Measurements from ENCODE around the gene MAGI2. TPM values are rescaled to one million over a fixed set of nuclear protein-coding genes. Genes with fewer than 3 reads are reported as not detected.

Gene MAGI2
- total RNA-seq, 3 donors from 2014 or later (not counting 1 experiment from before 2014, with no cell fraction given): 0.09 to 0.48 (median 0.27) TPM

DNA sequence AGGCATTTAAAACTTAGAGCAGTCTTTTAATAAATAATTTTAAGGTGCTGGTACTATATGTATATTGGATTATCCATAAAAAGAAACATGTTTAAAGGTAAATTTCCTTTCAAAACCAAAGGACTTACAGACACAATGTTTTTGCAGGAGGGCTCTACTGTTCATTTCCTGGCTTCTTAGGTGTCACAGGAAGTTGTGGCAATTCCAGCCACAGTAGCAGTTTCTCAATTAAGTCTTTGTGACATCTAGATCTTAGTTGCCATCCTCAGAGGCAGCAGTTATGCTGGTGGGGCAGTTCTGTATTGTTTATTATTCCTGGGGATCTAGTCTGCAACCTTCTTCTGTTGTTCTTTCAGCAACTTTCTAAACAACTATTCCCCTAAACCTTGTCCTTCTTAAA is 460.1 kb downstream of the MAGI2 start:
- no peaks in the 10 kb centered on the region for H3K36me3 Mint-ChIP-seq
- no peak for TF ChIP-seq CTCF (IDR thresholded peaks at IDR 0.05)
- H3K4me3 ChIP-seq (ENCODE audit: low read length): no peak overlapping the region
- DNase-seq (no peak), ATAC-seq (no peak)
- H3K9me3 Mint-ChIP-seq: peaks cover 4 to 21% of the 10 kb centered on the region in 2 donors
- no peaks in the 10 kb centered on the region for H3K27me3 ChIP-seq (ENCODE audit: control insufficient read depth, insufficient read depth, low read length)
- H3K36me3 ChIP-seq (ENCODE audit: control insufficient read depth, insufficient read depth, low read length): no peaks in the 10 kb centered on the region
- H3K4me1 ChIP-seq (ENCODE audit: control insufficient read depth, insufficient read depth, low read length): no peaks in the 10 kb centered on the region
- intact Hi-C loops (cut with micrococcal nuclease): no loop called here
- H3K9me3 ChIP-seq (ENCODE audit: control insufficient read depth, insufficient read depth, low read length): no peaks in the 10 kb centered on the region
- H3K27me3 Mint-ChIP-seq (ENCODE audit: low read depth in 2 of 2): no peaks in the 10 kb centered on the region
- no peaks in the 10 kb centered on the region for H3K4me1 Mint-ChIP-seq
- no peak overlapping the region for H3K27ac Mint-ChIP-seq
- H3K27ac ChIP-seq (ENCODE audit: low read length): no peak overlapping the region
- H3K4me3 Mint-ChIP-seq: no peak overlapping the region

- H3K9me3 ChIP-seq (ENCODE audit: control insufficient read depth, insufficient read depth, low read length): no peaks in the 10 kb centered on the region
- WGBS (ENCODE audit: insufficient coverage): 89% methylated on average over 3 of the region's 3 CpGs
- ATAC-seq: no peak
Observed at GRCh38 chr7:78985509-78985908, 468.0 kb downstream of the MAGI2 start.

DNA sequence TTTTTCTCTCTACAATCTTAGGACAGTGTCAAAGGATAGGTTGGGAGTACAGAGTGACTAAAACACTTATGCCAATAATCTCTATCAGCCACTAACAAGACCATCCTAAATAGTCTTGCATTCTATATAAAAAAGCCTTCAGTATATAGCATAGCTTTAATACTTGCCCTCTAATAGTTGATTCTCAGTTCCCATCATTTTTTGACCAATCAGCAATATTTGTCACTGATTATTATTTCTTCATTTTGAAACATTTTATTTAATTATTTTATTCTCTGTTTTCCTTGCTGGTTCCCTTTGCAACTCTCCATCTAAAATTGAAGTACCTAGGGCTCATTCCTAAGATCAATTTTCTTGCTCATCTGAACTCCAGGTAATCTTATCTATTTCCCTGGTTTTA is 470.0 kb downstream of the MAGI2 start:
- no peaks in the 10 kb centered on the region for H3K4me1 ChIP-seq (ENCODE audit: control insufficient read depth, insufficient read depth, low read length)
- intact Hi-C loops (cut with micrococcal nuclease): no loop called here
- DNase-seq (no peak), ATAC-seq (no peak)
- H3K9me3 ChIP-seq (ENCODE audit: control insufficient read depth, insufficient read depth, low read length): no peaks in the 10 kb centered on the region
- H3K27me3 ChIP-seq (ENCODE audit: control insufficient read depth, insufficient read depth, low read length): no peaks in the 10 kb centered on the region
- TF ChIP-seq CTCF (IDR thresholded peaks at IDR 0.05): no peak
- Mint-ChIP-seq H3K9me3 (peaks cover 15 to 20% of the 10 kb centered on the region in 2 donors), H3K27ac (no peak overlapping the region), H3K4me1 (no peaks in the 10 kb centered on the region), H3K36me3 (no peaks in the 10 kb centered on the region), H3K27me3 (ENCODE audit: low read depth in 2 of 2) (no peaks in the 10 kb centered on the region), H3K4me3 (no peak overlapping the region)
- H3K36me3 ChIP-seq (ENCODE audit: control insufficient read depth, insufficient read depth, low read length): no peaks in the 10 kb centered on the region
- H3K4me3 ChIP-seq (ENCODE audit: low read length): no peak overlapping the region
- H3K27ac ChIP-seq (ENCODE audit: low read length): no peak overlapping the region

More at GRCh38 chr7:78985509-78985908, 468.0 kb downstream of the MAGI2 start:
- Mint-ChIP-seq H3K4me1 (no peaks in the 10 kb centered on the region), H3K36me3 (no peaks in the 10 kb centered on the region), H3K27ac (no peak overlapping the region), H3K4me3 (no peak overlapping the region), H3K27me3 (ENCODE audit: low read depth in 2 of 2) (no peaks in the 10 kb centered on the region), H3K9me3 (peaks cover 14 to 25% of the 10 kb centered on the region in 2 donors)
- H3K4me1 ChIP-seq (ENCODE audit: control insufficient read depth, insufficient read depth, low read length): no peaks in the 10 kb centered on the region
- no peak overlapping the region for H3K4me3 ChIP-seq (ENCODE audit: low read length)
- no peaks in the 10 kb centered on the region for H3K27me3 ChIP-seq (ENCODE audit: control insufficient read depth, insufficient read depth, low read length)
- TF ChIP-seq CTCF (IDR thresholded peaks at IDR 0.05): no peak
- H3K27ac ChIP-seq (ENCODE audit: low read length): no peak overlapping the region
- no peaks in the 10 kb centered on the region for H3K36me3 ChIP-seq (ENCODE audit: control insufficient read depth, insufficient read depth, low read length)
- no peak for DNase-seq
- intact Hi-C loops (cut with micrococcal nuclease): no loop called here

DNA sequence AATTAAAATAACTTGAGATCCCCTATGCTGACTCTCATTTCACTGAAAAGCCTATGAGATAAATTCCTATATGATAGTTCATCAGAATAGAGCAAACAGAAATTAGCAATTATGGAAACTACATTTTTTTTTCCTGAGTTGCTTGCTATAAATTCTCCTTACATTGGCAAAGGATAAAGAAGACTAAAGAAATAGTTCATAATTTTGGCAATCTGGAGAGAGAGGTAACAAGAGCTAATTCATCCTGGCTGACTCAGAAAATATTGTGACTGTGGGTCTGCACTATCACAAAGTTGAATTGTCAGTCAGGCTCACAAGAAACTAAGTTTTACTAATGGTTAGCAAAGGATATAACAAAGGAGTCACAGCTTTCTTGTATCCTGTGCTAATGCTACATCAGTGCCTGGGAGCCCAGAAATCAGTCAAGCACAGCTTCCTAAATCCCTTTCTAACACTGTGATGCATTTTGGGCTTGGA is 483.0 kb downstream of the MAGI2 start:
- Mint-ChIP-seq H3K4me3 (no peak overlapping the region), H3K27ac (no peak overlapping the region), H3K36me3 (no peaks in the 10 kb centered on the region), H3K9me3 (peaks cover 15% of the 10 kb centered on the region in 2 donors), H3K4me1 (no peaks in the 10 kb centered on the region), H3K27me3 (ENCODE audit: low read depth in 2 of 2) (no peaks in the 10 kb centered on the region)
- TF ChIP-seq CTCF (IDR thresholded peaks at IDR 0.05): no peak
- Histone ChIP-seq H3K27ac (ENCODE audit: low read length) (no peak overlapping the region), H3K9me3 (ENCODE audit: control insufficient read depth, insufficient read depth, low read length) (no peaks in the 10 kb centered on the region), H3K4me3 (ENCODE audit: low read length) (no peak overlapping the region), H3K4me1 (ENCODE audit: control insufficient read depth, insufficient read depth, low read length) (no peaks in the 10 kb centered on the region), H3K36me3 (ENCODE audit: control insufficient read depth, insufficient read depth, low read length) (no peaks in the 10 kb centered on the region), H3K27me3 (ENCODE audit: control insufficient read depth, insufficient read depth, low read length) (no peaks in the 10 kb centered on the region)
- intact Hi-C loops (cut with micrococcal nuclease): no loop called here
- DNase-seq: no peak
- no peak for ATAC-seq

All from natural killer cell (primary cell).